ENCODE results near the gene FRMPD4.

The FRMPD4 gene

DNA sequence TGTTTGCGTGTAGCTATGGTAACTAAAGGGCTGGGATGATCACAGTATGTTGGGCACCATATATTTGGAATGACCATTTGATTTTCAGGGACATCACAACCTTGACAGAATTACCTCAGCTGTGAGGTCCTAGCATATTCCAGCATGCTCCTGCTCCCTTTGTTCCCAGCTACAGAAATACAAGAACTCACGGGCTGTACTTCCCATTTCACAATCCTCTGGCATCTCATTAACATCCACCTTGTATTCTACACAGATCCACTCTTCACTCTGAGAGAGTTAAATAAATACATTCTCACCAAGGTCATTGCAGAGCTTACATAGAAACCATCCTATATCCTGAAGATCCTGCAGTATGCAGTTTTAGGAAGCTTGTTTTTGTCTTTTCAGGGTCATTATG is 169.7 kb downstream of the FRMPD4 start:
- no peak for DNase-seq

DNA sequence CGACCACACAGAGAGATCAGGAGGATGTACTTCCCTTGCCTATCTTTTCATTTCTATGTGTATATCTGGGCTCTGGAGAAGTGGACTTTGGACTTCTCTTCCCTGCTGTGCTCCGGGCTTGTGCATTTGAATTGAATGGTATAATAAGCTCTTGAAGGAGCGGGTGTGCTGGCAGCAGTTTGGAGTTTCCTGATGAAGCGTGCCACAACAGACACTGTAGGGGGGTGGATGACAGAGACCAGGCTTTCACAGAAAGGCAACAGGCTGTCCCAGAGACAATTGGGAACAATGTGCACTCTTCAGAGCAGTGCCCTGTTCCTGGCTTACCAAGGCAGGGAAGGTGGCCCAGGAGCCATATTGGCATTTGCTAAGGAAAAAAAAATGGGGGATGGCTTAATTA is 170.1 kb downstream of the FRMPD4 start:
- no peak for DNase-seq

DNA sequence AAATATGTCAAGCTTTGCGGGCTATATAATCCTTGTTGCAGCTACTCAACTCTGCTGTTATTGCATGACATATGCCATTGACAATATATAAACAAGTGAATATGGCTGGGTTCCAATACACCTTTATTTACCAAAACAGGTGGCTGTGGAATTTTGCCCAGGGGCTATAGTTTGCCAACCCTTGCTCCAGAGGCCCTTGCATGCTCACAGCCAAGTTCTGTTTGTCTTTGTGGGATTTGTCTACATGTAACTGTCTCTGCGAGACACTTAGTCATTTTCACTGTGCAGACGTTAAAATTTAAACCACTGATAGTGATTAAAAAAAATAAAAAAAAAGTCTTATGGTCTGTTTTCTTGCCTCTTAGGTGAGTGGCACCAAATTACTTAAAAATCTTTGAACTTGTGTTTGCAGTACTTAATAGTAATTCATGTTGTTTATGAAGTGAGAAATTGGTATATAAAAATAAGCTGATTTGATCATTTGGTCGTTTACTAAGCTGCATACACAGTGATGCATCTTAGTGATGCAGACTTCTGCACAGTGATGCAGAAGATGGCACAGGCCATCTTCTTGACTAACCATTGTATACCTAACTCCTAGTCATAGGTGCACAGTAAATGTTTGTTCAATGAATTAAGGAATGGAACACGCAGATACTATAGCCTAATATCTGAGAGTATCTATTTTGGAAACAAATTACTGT is 170.9 kb downstream of the FRMPD4 start:
- no peak for DNase-seq

- no peak for DNase-seq
These were observed 171.4 kb downstream of the FRMPD4 start for GRCh38 chrX:12309744-12310076.

GRCh38 chrX:12314651-12315050 is 176.4 kb downstream of the FRMPD4 start:
- DNase-seq: no peak

- no peak for DNase-seq
These were observed 177.3 kb downstream of the FRMPD4 start for GRCh38 chrX:12315526-12315925.

DNA sequence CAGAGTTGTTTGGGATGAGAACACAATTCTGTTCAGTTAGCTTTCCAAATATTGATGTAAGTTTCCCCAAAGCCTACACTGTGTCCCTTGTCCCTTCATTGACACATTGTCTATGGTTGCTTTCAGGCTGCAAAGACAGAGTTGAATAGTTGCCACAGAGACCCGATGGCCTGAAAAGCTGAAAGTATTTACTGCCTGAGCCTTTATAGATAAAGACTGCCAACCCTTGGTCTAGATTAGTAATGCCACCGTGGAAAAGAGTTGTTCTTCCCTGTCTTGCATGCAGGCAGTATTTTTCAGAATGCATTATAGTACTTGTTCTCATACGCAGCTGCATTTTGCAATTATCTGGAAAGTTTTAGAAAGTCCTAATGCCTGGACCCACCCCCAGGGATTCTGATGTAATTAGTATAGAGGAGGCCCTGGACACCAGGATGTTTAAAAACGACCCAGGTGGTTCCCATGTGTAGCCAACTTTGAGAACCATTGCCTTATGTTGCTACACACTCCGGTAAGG is 180.8 kb downstream of the FRMPD4 start:
- DNase-seq: no peak

- no peak for DNase-seq
These were observed 181.7 kb downstream of the FRMPD4 start for GRCh38 chrX:12319992-12320391.

GRCh38 chrX:12322031-12322430 is 183.8 kb downstream of the FRMPD4 start:
- no peak for DNase-seq

- no peak for DNase-seq
These were observed 186.9 kb downstream of the FRMPD4 start for GRCh38 chrX:12325171-12325570.

DNA sequence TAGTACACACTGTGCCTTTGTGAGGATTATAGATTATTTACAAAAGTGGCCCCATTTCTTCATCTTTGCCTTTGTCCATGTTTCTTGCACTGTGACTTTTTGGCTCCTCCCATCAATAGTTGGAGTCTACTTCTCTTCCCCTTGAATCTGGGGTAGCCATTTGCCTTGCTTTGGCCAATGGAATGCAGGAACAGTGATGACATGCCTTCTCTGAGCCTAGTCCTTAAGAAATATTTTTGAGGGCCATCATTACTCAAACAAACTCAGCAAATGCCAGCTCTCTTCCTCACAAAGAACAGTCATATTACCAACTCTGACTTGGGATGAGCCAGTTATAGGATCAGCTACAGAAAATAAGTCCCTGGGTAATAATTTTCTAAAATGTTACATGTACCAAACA is 189.6 kb downstream of the FRMPD4 start:
- no peak for DNase-seq

DNA sequence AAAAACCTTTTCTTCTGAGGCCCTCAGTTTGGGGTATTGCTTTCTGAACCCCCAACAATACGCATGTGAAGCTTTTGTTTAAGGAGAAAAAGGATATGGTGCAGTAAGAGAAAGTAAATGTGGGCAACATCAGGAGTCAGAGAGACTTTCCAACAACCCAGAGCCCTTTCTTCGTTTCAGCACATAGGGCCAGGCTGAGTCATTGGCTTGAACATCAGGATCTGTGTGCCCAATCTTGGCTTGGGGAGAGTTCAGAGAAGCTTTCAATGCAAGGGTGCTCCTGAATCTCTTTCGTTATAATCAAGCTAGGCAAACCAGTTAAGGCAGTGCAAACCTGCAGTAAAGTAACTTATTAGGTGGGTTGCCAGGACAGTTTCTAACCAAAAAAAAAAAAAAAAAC is 191.2 kb downstream of the FRMPD4 start:
- DNase-seq: no peak

DNA sequence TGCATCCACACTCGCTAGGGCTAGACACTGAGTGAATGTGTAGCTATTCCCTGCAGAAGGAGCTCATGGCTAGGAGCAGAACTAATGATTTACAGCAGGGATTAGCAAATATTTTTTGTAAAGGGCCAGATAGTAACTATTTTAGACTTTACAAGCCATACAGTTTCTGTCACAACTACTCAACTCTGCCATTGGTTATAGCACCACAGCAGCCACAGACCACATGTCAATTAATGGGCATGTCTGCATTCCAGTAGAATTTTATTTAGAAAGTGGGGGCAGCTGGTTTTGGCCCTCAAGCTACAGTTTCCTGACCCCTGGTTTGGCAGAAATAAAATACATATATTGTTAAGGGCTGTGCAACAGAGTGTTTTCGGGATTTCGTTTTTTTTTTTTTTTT is 192.6 kb downstream of the FRMPD4 start:
- no peak for DNase-seq

- no peak for DNase-seq
These were observed 194.6 kb downstream of the FRMPD4 start for GRCh38 chrX:12332786-12333347.

- no peak for DNase-seq
These were observed 201.6 kb downstream of the FRMPD4 start for GRCh38 chrX:12339921-12340320.

GRCh38 chrX:12344954-12345353 is 206.7 kb downstream of the FRMPD4 start:
- no peak for DNase-seq

- DNase-seq: no peak
These were observed 210.9 kb downstream of the FRMPD4 start for GRCh38 chrX:12349201-12349600.

GRCh38 chrX:12352922-12353321 is 214.6 kb downstream of the FRMPD4 start:
- no peak for DNase-seq

GRCh38 chrX:12360383-12360782 is 222.1 kb downstream of the FRMPD4 start:
- no peak for DNase-seq

- no peak for DNase-seq
These were observed 222.8 kb downstream of the FRMPD4 start for GRCh38 chrX:12360986-12361598.

DNA sequence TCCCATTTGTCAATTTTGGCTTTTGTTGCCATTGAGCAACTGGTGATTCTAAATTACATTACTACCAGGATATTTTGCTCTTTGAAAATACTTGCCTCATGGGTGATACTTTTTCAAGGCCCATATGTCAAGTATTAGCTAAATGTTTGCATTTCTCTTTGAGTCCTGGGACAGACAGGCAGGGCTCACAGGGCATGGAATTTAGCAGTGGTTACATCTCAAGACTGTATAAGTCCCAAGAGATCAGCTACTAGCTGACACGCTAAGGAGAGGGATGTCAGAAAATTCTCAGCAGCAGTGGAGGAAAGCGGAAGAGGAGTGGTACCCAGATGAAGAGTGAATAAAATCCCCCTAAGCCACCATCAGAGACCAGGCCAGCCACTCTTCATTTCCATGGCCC is 224.9 kb downstream of the FRMPD4 start:
- no peak for DNase-seq

- no peak for DNase-seq
These were observed 228.2 kb downstream of the FRMPD4 start for GRCh38 chrX:12366440-12366839.

GRCh38 chrX:12367254-12367653 is 229.0 kb downstream of the FRMPD4 start:
- no peak for DNase-seq

- no peak for DNase-seq
These were observed 232.3 kb downstream of the FRMPD4 start for GRCh38 chrX:12370497-12370986.

Measured in GOT3 (cell line).